PC-3 (cell line): ENCODE measurements around the gene HDGFL2.

Experiments used
- EZH2 ChIP-seq: fragments of 300-600 bp; sonication (generic); IDR thresholded peaks from one replicate; pipeline ENCODE4 v1.6.1; 2017; ENCODE audit warnings: antibody characterized with exemption, mild to moderate bottlenecking, low read length; ENCODE audit not compliant: unreplicated experiment
- EZH2phosphoT487 ChIP-seq: fragments of 300-600 bp; sonication (generic); IDR thresholded peaks from 2 replicates; pipeline ENCODE4 v1.6.1; 2018; ENCODE audit warnings: mild to moderate bottlenecking, antibody characterized with exemption, low read length, borderline replicate concordance

GRCh38 chr19:4550479-4551050, 78.5 kb downstream of the HDGFL2 start:
- TF ChIP-seq EZH2 (no peak), EZH2phosphoT487 (no peak)
